Amniotic epithelial cell (primary cell): ENCODE measurements around the gene YIPF4.
"Not testable (repeated sequence)": the region's sequence is repeated elsewhere in the genome, so short reads cannot be mapped to it uniquely, and the experiment has no call there.

Experiments
- DNase-seq: peaks from one replicate; pipeline ENCODE4 v3.0.0-alpha.2; 2010; ENCODE audit warnings: low read depth

Gene YIPF4

GRCh38 chr2:32289165-32289999, 11.7 kb downstream of the YIPF4 start:
- peak; percentile 92 for DNase-seq

- no peak for DNase-seq
Measured at GRCh38 chr2:32290000-32290339, 12.3 kb downstream of the YIPF4 start.

GRCh38 chr2:32291746-32292145, 14.0 kb downstream of the YIPF4 start:
- no peak for DNase-seq

- DNase-seq: not testable (repeated sequence)
Measured at GRCh38 chr2:32293493-32293892, 15.8 kb downstream of the YIPF4 start.

GRCh38 chr2:32293966-32294562, 16.4 kb downstream of the YIPF4 start:
- DNase-seq: not testable (repeated sequence)

- DNase-seq: no peak
Measured at GRCh38 chr2:32310577-32310976, 32.9 kb downstream of the YIPF4 start.

GRCh38 chr2:32314886-32315285, 37.2 kb downstream of the YIPF4 start:
- no peak for DNase-seq

GRCh38 chr2:32328679-32329078, 51.0 kb downstream of the YIPF4 start:
- not testable (repeated sequence) for DNase-seq

GRCh38 chr2:32329180-32329980, 51.7 kb downstream of the YIPF4 start:
- DNase-seq: not testable (repeated sequence)

- DNase-seq: peak; percentile 49
Measured at GRCh38 chr2:32330136-32330535, 52.4 kb downstream of the YIPF4 start.

GRCh38 chr2:32342801-32343200, 65.1 kb downstream of the YIPF4 start:
- no peak for DNase-seq

- not testable (repeated sequence) for DNase-seq
Measured at GRCh38 chr2:32350797-32351196, 73.1 kb downstream of the YIPF4 start.

GRCh38 chr2:32355976-32356680, 78.4 kb downstream of the YIPF4 start:
- no peak for DNase-seq

GRCh38 chr2:32356681-32357317, 79.1 kb downstream of the YIPF4 start, which contains the start of gene BIRC6:
Gene BIRC6, plus strand, starts transcription at chr2:32357023. Its CDS starts 139 bp downstream, at chr2:32357162.
- peak; percentile 94 for DNase-seq

- DNase-seq: peak; percentile 55
Measured at GRCh38 chr2:32357318-32358110, 79.8 kb downstream of the YIPF4 start.

- DNase-seq: peak; percentile 16
Measured at GRCh38 chr2:32358111-32358482, 80.4 kb downstream of the YIPF4 start.

GRCh38 chr2:32360416-32360815, 82.7 kb downstream of the YIPF4 start:
- DNase-seq: peak; percentile 40

GRCh38 chr2:32362997-32363396, 85.3 kb downstream of the YIPF4 start:
- not testable (repeated sequence) for DNase-seq

- DNase-seq: no peak
Measured at GRCh38 chr2:32363597-32363996, 85.9 kb downstream of the YIPF4 start.

GRCh38 chr2:32364290-32364689, 86.6 kb downstream of the YIPF4 start:
- DNase-seq: not testable (repeated sequence)

GRCh38 chr2:32365679-32366078, 88.0 kb downstream of the YIPF4 start:
- not testable (repeated sequence) for DNase-seq
